EL (cell line): ENCODE measurements around the gene RNPS1.
A peak's percentile ranks its signal among the peaks of the same experiment; 100 is the strongest.
"Not testable (repeated sequence)": the region's sequence is repeated elsewhere in the genome, so short reads cannot be mapped to it uniquely, and the experiment has no call there.

Experiments
- DNase-seq: peaks from one replicate; pipeline ENCODE4 v3.0.0-alpha.2; 2016

Gene RNPS1

GRCh38 chr16:2253293-2253692, 14.6 kb downstream of the RNPS1 start:
- DNase-seq = no peak

- peak; percentile 21 for DNase-seq
Observed at GRCh38 chr16:2252806-2253148, 15.1 kb downstream of the RNPS1 start.

GRCh38 chr16:2251296-2252111, 16.4 kb downstream of the RNPS1 start, which contains the start of gene ECI1:
TSS of gene ECI1 (minus strand) at chr16:2251587. CDS start at chr16:2251566, 21 bp downstream.
- peak; percentile 97 for DNase-seq

GRCh38 chr16:2250652-2251295, 17.2 kb downstream of the RNPS1 start:
- peak; percentile 38 for DNase-seq

- DNase-seq = no peak
Observed at GRCh38 chr16:2246301-2246885, 21.5 kb downstream of the RNPS1 start.

GRCh38 chr16:2244926-2245795, 22.8 kb downstream of the RNPS1 start:
- no peak for DNase-seq

GRCh38 chr16:2244301-2244700, 23.6 kb downstream of the RNPS1 start:
- no peak for DNase-seq

- DNase-seq = no peak
Observed at GRCh38 chr16:2243781-2244180, 24.1 kb downstream of the RNPS1 start.

GRCh38 chr16:2243031-2243528, 24.8 kb downstream of the RNPS1 start:
- no peak for DNase-seq

- no peak for DNase-seq
Observed at GRCh38 chr16:2242598-2242997, 25.3 kb downstream of the RNPS1 start.

GRCh38 chr16:2240331-2240730, 27.6 kb downstream of the RNPS1 start:
- DNase-seq = not testable (repeated sequence)

- no peak for DNase-seq
Observed at GRCh38 chr16:2238838-2239675, 28.9 kb downstream of the RNPS1 start.

GRCh38 chr16:2238150-2238837, 29.6 kb downstream of the RNPS1 start:
- no peak for DNase-seq

GRCh38 chr16:2237493-2238149, 30.3 kb downstream of the RNPS1 start:
- no peak for DNase-seq

- no peak for DNase-seq
Observed at GRCh38 chr16:2237102-2237482, 30.8 kb downstream of the RNPS1 start.

GRCh38 chr16:2236337-2237101, 31.4 kb downstream of the RNPS1 start, which contains the start of gene DNASE1L2:
TSS of gene DNASE1L2 (plus strand) at chr16:2236444. CDS start at chr16:2236817, 373 bp downstream.
- peak; percentile 34 for DNase-seq

- DNase-seq = no peak
Observed at GRCh38 chr16:2235695-2236336, 32.1 kb downstream of the RNPS1 start.

GRCh38 chr16:2235234-2235651, 32.7 kb downstream of the RNPS1 start:
- DNase-seq = no peak

GRCh38 chr16:2234813-2235170, 33.1 kb downstream of the RNPS1 start:
- DNase-seq = no peak
